ENCODE measurements around the gene NCOA1. TPM values are rescaled to one million over a fixed set of nuclear protein-coding genes. Genes with fewer than 3 reads are reported as not detected.

NCOA1 gene
- polyA plus RNA-seq, 1 donor from 2014 or later: 23.0 TPM

GRCh38 chr2:24486636-24487205 is 4.3 kb upstream of the NCOA1 start:
- H3K9me2 ChIP-seq (ENCODE audit: insufficient read depth, low read length): no peaks in the 10 kb centered on the region
- no peak overlapping the region for H3K9ac ChIP-seq (ENCODE audit: low read length)
- no peaks in the 10 kb centered on the region for H3K36me3 ChIP-seq (ENCODE audit: insufficient read depth, low read length)
- H3K27ac ChIP-seq (ENCODE audit: low read length): no peak overlapping the region
- no peak overlapping the region for H3K4me2 ChIP-seq (ENCODE audit: low read length)
- H3K4me3 ChIP-seq (ENCODE audit: low read length): no peak overlapping the region
- H3K27me3 ChIP-seq (ENCODE audit: insufficient read depth, low read depth, low read length): no peaks in the 10 kb centered on the region
- no peak for TF ChIP-seq CTCF (IDR thresholded peaks at IDR 0.05; ENCODE audit: poor library complexity, severe bottlenecking)
- no peak for TF ChIP-seq REST (IDR thresholded peaks at IDR 0.05; ENCODE audit: borderline replicate concordance)
- TF ChIP-seq SMC3 (conservative IDR thresholded peaks at IDR 0.05; ENCODE audit: poor library complexity): no peak
- no peak for TF ChIP-seq EZH2 (IDR thresholded peaks at IDR 0.05; ENCODE audit: borderline replicate concordance, insufficient read depth, low read length, poor library complexity, severe bottlenecking)
- no peak for TF ChIP-seq MXI1 (conservative IDR thresholded peaks at IDR 0.05; ENCODE audit: poor library complexity, severe bottlenecking)
- no peak for TF ChIP-seq RAD21 (conservative IDR thresholded peaks at IDR 0.05)
- TF ChIP-seq TAF1 (IDR thresholded peaks at IDR 0.05; ENCODE audit: low read depth): no peak
- TF ChIP-seq EP300 (conservative IDR thresholded peaks at IDR 0.05; ENCODE audit: poor library complexity, severe bottlenecking): no peak
- H3K79me2 ChIP-seq (replicated peaks; ENCODE audit: insufficient read depth, low read length): no peaks in the 10 kb centered on the region
- H3K9me3 ChIP-seq (ENCODE audit: low read length): no peaks in the 10 kb centered on the region
- H3F3A ChIP-seq (ENCODE audit: insufficient read depth, low read length, poor library complexity, severe bottlenecking): no peaks in the 10 kb centered on the region
- H2AFZ ChIP-seq (ENCODE audit: low read depth, low read length): no peak overlapping the region
- no peaks in the 10 kb centered on the region for H4K20me1 ChIP-seq (ENCODE audit: insufficient read depth)

GRCh38 chr2:24489465-24490180 is 1.4 kb upstream of the NCOA1 start:
- TF ChIP-seq EP300 (conservative IDR thresholded peaks at IDR 0.05; ENCODE audit: poor library complexity, severe bottlenecking) (no peak), RAD21 (conservative IDR thresholded peaks at IDR 0.05) (no peak), TAF1 (IDR thresholded peaks at IDR 0.05; ENCODE audit: low read depth) (no peak), REST (IDR thresholded peaks at IDR 0.05; ENCODE audit: borderline replicate concordance) (no peak), EZH2 (IDR thresholded peaks at IDR 0.05; ENCODE audit: borderline replicate concordance, insufficient read depth, low read length, poor library complexity, severe bottlenecking) (no peak), POLR2AphosphoS5 (IDR thresholded peaks at IDR 0.05) (no peak), SMC3 (conservative IDR thresholded peaks at IDR 0.05; ENCODE audit: poor library complexity) (no peak), CTCF (IDR thresholded peaks at IDR 0.05; ENCODE audit: poor library complexity, severe bottlenecking) (no peak), MXI1 (conservative IDR thresholded peaks at IDR 0.05; ENCODE audit: poor library complexity, severe bottlenecking) (no peak)
- Histone ChIP-seq H3K36me3 (ENCODE audit: insufficient read depth, low read length) (no peaks in the 10 kb centered on the region), H3K9ac (ENCODE audit: low read length) (peak overlapping the region; percentile 78), H2AFZ (ENCODE audit: low read depth, low read length) (peak overlapping the region; percentile 82), H3K27ac (ENCODE audit: low read length) (peak overlapping the region; percentile 79), H3K4me2 (ENCODE audit: low read length) (no peak overlapping the region), H3K27me3 (ENCODE audit: insufficient read depth, low read depth, low read length) (no peaks in the 10 kb centered on the region), H3K9me3 (ENCODE audit: low read length) (no peaks in the 10 kb centered on the region), H3K79me2 (replicated peaks; ENCODE audit: insufficient read depth, low read length) (peaks cover 26% of the 10 kb centered on the region), H3F3A (ENCODE audit: insufficient read depth, low read length, poor library complexity, severe bottlenecking) (no peaks in the 10 kb centered on the region), H4K20me1 (ENCODE audit: insufficient read depth) (peaks cover 2% of the 10 kb centered on the region), H3K4me3 (ENCODE audit: low read length) (peak overlapping the region; percentile 67), H3K9me2 (ENCODE audit: insufficient read depth, low read length) (no peaks in the 10 kb centered on the region)
